Activated CD8-positive, alpha-beta T cell treated with anti-CD3 and anti-CD28 coated beads for 36 hours (primary cell): Measurements from ENCODE around the gene LACC1. TPM values are rescaled to one million over a fixed set of nuclear protein-coding genes. Genes with fewer than 3 reads are reported as not detected.

Experiments used
- ATAC-seq: fragments of 200-7000 bp; cut with Tn5 transposase; one replicate; pipeline ENCODE4 v1.10.0; 2021; ENCODE audit warnings: mild to moderate bottlenecking, moderate library complexity
- CTCF ChIA-PET: fragments of 350-600 bp; sonication (Branson Sonifier 250); formaldehyde crosslinking; loops from one replicate; lab custom pipeline; 2021; ENCODE audit warnings: antibody characterized with exemption; lab: Charles Lee
- POLR2A ChIA-PET: fragments of 350-600 bp; sonication (Branson Sonifier 250); formaldehyde crosslinking; loops from one replicate; lab custom pipeline; 2021; ENCODE audit warnings: antibody characterized with exemption; lab: Charles Lee
- DNase-seq: peaks from one replicate; pipeline ENCODE4 v3.0.0-alpha.2; 2020
- H3K27ac Mint-ChIP-seq: one replicate; pipeline ENCODE4 v1.8.0; 2021; ENCODE audit warnings: mild to moderate bottlenecking, mixed read lengths
- H3K27me3 Mint-ChIP-seq: one replicate; pipeline ENCODE4 v1.8.0; 2021; ENCODE audit warnings: mixed read lengths
- H3K36me3 Mint-ChIP-seq: one replicate; pipeline ENCODE4 v1.8.0; 2021; ENCODE audit warnings: low read depth, mixed read lengths
- H3K4me1 Mint-ChIP-seq: one replicate; pipeline ENCODE4 v1.8.0; 2021; ENCODE audit warnings: low read depth, mixed read lengths
- H3K4me3 Mint-ChIP-seq: one replicate; pipeline ENCODE4 v1.8.0; 2021; ENCODE audit warnings: mild to moderate bottlenecking, moderate library complexity, mixed read lengths
- H3K9me3 Mint-ChIP-seq: one replicate; pipeline ENCODE4 v1.8.0; 2021; ENCODE audit warnings: mixed read lengths
- CTCF ChIP-seq: fragments of 200-600 bp; IDR thresholded peaks from one replicate; pipeline ENCODE4 v1.8.0; 2022; ENCODE audit warnings: antibody characterized with exemption, mild to moderate bottlenecking
- intact Hi-C: fragments of 100-400 bp; cut with micrococcal nuclease; formaldehyde crosslinking; loops from one replicate; pipeline ENCODE4 v1.10.0; 2022
- total RNA-seq, 2 experiments: library from RNA; stranded (reverse); gene quantifications; one replicate each; pipeline ENCODE4 v1.2.3, GENCODE V29; 2021

The LACC1 gene
- total RNA-seq, 2 experiments from 2014 or later = 1.2 TPM

GRCh38 chr13:43880926-43881325 lies 1.2 kb downstream of the LACC1 start:
- no peaks in the 10 kb centered on the region for H3K9me3 Mint-ChIP-seq
- ChIA-PET CTCF (interaction anchor here (0.7 kb wide), 1 partner anchor 554 kb away, joined by 3 read pairs; no protein-coding TSS in a partner anchor), POLR2A (no interaction called here)

DNA sequence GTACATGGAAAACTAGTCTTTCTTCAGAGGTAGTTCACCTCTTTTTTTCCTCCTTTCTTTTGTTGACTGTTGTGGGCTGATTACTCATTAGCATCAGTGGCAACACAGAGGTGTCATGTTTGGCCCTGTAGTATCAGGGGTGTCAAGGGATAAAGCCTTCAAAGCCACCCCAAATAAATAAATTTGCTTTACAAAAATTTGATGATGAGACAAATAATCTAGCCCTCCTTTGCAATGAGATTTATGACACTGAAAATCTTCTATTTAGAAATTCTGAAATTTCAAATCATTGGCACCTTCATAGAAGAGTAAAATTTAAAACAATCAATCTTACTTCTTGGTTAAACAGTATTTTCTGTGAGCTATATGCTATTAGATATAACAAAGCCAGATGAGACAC lies 1.9 kb downstream of the LACC1 start:
- no peaks in the 10 kb centered on the region for H3K9me3 Mint-ChIP-seq
- intact Hi-C loops = no loop called here
- H3K27ac Mint-ChIP-seq = no peak overlapping the region
- no peaks in the 10 kb centered on the region for H3K36me3 Mint-ChIP-seq
- H3K27me3 Mint-ChIP-seq = peaks cover 27% of the 10 kb centered on the region
- CTCF ChIA-PET = interaction anchor here (1.1 kb wide), 1 partner anchor 557 kb away, joined by 3 read pairs; no protein-coding TSS in a partner anchor
- ATAC-seq (no peak), DNase-seq (no peak)
- no peak for TF ChIP-seq CTCF
- H3K4me3 Mint-ChIP-seq = no peak overlapping the region
- POLR2A ChIA-PET = no interaction called here
- peaks cover 28% of the 10 kb centered on the region for H3K4me1 Mint-ChIP-seq

More at GRCh38 chr13:43880926-43881325, 1.2 kb downstream of the LACC1 start:
- DNase-seq = no peak
- Mint-ChIP-seq H3K36me3 (no peaks in the 10 kb centered on the region), H3K27me3 (peaks cover 24% of the 10 kb centered on the region), H3K27ac (no peak overlapping the region), H3K4me3 (no peak overlapping the region), H3K4me1 (peaks cover 28% of the 10 kb centered on the region)
- intact Hi-C loops = no loop called here
- no peak for TF ChIP-seq CTCF
- no peak for ATAC-seq

DNA sequence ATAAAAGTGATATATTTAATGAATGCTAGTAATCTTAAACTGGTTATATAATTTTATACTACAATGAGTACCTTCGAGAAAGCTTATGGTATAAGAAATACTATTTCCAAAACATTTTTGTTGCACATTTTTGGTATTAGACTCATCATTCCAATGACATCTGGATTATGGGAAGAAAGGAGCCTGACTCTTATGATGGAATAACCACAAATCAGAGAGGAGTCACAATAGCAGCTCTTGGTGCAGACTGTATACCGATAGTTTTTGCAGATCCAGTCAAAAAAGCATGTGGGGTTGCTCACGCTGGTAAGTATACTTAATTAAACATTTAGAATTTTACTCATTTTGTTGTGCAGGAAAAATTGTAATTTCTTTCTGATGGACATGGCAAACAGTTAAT lies 3.9 kb downstream of the LACC1 start:
- Mint-ChIP-seq H3K4me3 (no peak overlapping the region), H3K9me3 (no peaks in the 10 kb centered on the region), H3K27ac (no peak overlapping the region), H3K36me3 (no peaks in the 10 kb centered on the region), H3K4me1 (peaks cover 14% of the 10 kb centered on the region), H3K27me3 (peaks cover 33% of the 10 kb centered on the region)
- intact Hi-C loops = no loop called here
- CTCF ChIA-PET = interaction anchor here (1.0 kb wide), 1 partner anchor 22 kb away, joined by 3 read pairs; no protein-coding TSS in a partner anchor
- ATAC-seq = no peak
- no peak for DNase-seq
- POLR2A ChIA-PET = no interaction called here
- TF ChIP-seq CTCF = no peak

GRCh38 chr13:43884222-43884621 lies 4.5 kb downstream of the LACC1 start:
- DNase-seq (no peak), ATAC-seq (no peak)
- ChIA-PET POLR2A (no interaction called here), CTCF (interaction anchor here (0.8 kb wide), 1 partner anchor 24 kb away, joined by 3 read pairs; no protein-coding TSS in a partner anchor)
- peaks cover 14% of the 10 kb centered on the region for H3K4me1 Mint-ChIP-seq
- peaks cover 33% of the 10 kb centered on the region for H3K27me3 Mint-ChIP-seq
- TF ChIP-seq CTCF = no peak
- H3K9me3 Mint-ChIP-seq = no peaks in the 10 kb centered on the region
- H3K36me3 Mint-ChIP-seq = no peaks in the 10 kb centered on the region
- H3K27ac Mint-ChIP-seq = no peak overlapping the region
- no peak overlapping the region for H3K4me3 Mint-ChIP-seq
- intact Hi-C loops = no loop called here

DNA sequence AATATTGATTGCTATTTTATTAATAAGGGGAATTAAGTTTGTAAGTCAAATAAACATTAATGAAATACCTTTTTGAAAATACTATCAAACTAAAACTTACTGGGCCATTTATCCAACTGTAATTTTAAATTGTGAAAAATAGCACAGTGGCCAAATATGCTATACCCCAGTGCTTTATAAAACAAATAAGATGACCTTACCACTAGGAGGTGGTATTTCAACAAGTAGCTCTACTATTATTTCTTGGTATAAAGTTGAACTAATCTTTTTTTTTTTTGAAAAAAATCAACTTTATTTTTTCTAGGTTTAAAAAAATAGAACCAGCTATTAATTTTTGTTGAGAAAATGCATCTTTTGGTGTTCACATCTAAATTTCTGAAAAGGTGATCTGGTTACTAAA lies 14.7 kb downstream of the LACC1 start:
- ChIA-PET CTCF (no interaction called here), POLR2A (interaction anchor here (0.6 kb wide), 1 partner anchor 534 kb away, joined by 3 read pairs; no protein-coding TSS in a partner anchor)
- H3K4me3 Mint-ChIP-seq = no peak overlapping the region
- H3K27ac Mint-ChIP-seq = no peak overlapping the region
- H3K27me3 Mint-ChIP-seq = peaks cover 9% of the 10 kb centered on the region
- no peak for ATAC-seq
- no peaks in the 10 kb centered on the region for H3K9me3 Mint-ChIP-seq
- TF ChIP-seq CTCF = no peak
- DNase-seq = no peak
- no peaks in the 10 kb centered on the region for H3K36me3 Mint-ChIP-seq
- intact Hi-C loops = no loop called here
- no peaks in the 10 kb centered on the region for H3K4me1 Mint-ChIP-seq
